Left ventricle myocardium inferior (tissue), 1 donor: ENCODE measurements around the gene ARAP1. TPM values are rescaled to one million over a fixed set of nuclear protein-coding genes. Genes with fewer than 3 reads are reported as not detected.
A peak's percentile ranks its signal among the peaks of the same experiment; 100 is the strongest.

Experiments used
- DNase-seq: peaks from one replicate; pipeline ENCODE4 v3.0.0-alpha.2; 2020
- H3K27ac ChIP-seq: fragments of 200-600 bp; replicated peaks from 2 replicates; pipeline ENCODE4 v1.8.0; 2021
- H3K27me3 ChIP-seq: fragments of 200-600 bp; 2 replicates; pipeline ENCODE4 v1.8.0; 2021; ENCODE audit warnings: low read depth
- H3K36me3 ChIP-seq: fragments of 200-600 bp; 2 replicates; pipeline ENCODE4 v1.8.0; 2021
- H3K4me1 ChIP-seq: fragments of 200-600 bp; 2 replicates; pipeline ENCODE4 v1.8.0; 2021
- H3K4me3 ChIP-seq: fragments of 200-600 bp; 2 replicates; pipeline ENCODE4 v1.8.0; 2021; ENCODE audit warnings: mild to moderate bottlenecking, moderate library complexity
- H3K9me3 ChIP-seq: fragments of 200-600 bp; replicated peaks from 2 replicates; pipeline ENCODE4 v1.8.0; 2021
- intact Hi-C: fragments of 100-400 bp; cut with micrococcal nuclease; formaldehyde crosslinking; loops from one replicate; pipeline ENCODE4 v1.11.0; 2022
- total RNA-seq: library from RNA; stranded (reverse); fragmentation: NEBNext Ultra II Directional; extraction: Animal tissue kit (Norgen Biotek cat#: 25700); gene quantifications from one replicate; pipeline ENCODE4 v1.2.1, GENCODE V29; 2021
- TF ChIP-seq, protein P1 (sequence below): fragments of 200-600 bp; IDR thresholded peaks from 2 replicates; pipeline ENCODE4 v1.8.0; 2021; ENCODE audit warnings: antibody characterized with exemption, mild to moderate bottlenecking, borderline replicate concordance
- donor health status: DM: no; HTN: yes; CAD: no; lungs with severe emphysema.

ARAP1 gene
- total RNA-seq, 1 donor from 2014 or later, result 51.9 TPM

DNA sequence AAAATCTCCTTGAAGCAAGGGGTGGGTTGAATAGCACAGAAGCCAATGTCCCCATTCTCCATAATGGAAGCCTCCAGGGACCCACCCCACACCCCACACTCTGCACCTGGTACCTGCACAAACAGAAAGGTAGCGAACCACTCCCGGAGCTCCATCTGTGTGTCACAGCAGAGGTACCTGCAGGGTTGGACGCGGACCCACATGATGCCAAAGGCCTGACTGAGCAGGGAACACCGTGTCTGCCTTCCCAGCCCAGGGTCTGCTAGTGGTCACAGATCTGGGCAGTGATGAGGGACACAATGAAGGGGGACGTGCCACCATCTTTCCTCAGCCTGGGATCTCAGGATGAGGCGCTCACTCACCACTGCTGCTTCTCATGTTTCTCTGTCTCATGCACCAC, 64.9 kb downstream of the ARAP1 start:
- peak overlapping the region; percentile 80 for H3K27ac ChIP-seq
- H3K4me3 ChIP-seq, result no peak overlapping the region
- no peak for DNase-seq
- intact Hi-C loops, result no loop called here
- H3K4me1 ChIP-seq, result peaks cover 82% of the 10 kb centered on the region
- H3K9me3 ChIP-seq, result no peaks in the 10 kb centered on the region
- no peaks in the 10 kb centered on the region for H3K27me3 ChIP-seq
- TF ChIP-seq, protein P1, sequence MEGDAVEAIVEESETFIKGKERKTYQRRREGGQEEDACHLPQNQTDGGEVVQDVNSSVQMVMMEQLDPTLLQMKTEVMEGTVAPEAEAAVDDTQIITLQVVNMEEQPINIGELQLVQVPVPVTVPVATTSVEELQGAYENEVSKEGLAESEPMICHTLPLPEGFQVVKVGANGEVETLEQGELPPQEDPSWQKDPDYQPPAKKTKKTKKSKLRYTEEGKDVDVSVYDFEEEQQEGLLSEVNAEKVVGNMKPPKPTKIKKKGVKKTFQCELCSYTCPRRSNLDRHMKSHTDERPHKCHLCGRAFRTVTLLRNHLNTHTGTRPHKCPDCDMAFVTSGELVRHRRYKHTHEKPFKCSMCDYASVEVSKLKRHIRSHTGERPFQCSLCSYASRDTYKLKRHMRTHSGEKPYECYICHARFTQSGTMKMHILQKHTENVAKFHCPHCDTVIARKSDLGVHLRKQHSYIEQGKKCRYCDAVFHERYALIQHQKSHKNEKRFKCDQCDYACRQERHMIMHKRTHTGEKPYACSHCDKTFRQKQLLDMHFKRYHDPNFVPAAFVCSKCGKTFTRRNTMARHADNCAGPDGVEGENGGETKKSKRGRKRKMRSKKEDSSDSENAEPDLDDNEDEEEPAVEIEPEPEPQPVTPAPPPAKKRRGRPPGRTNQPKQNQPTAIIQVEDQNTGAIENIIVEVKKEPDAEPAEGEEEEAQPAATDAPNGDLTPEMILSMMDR, result no peak
- peaks cover 74% of the 10 kb centered on the region for H3K36me3 ChIP-seq

DNA sequence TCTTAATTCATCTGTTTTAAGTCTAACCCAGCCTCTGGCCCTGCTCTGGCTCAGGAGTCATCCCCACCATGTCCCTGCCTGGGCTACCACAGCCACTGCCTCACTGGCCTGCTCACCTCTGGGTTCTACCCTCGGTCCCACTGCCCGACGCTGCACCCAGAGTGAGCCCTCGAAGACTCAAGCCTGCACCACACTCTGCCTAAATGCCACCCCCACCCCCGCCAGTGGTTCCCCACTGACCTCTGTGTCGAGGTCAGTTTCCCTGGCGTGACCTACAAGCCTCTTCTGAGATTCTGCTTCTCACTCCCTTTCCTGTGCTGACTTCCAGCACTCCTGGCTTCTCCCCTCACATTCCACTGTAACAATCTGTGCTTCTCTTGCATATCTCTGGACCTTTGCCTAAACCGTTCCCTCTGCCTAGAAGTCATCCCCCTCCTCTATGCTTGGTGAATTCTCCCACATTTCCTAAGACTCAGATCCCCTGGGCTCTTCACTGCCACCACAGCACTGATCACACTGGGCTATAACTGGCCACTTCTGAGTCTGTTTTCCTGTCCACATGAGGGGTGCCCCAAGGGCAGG, 65.5 kb downstream of the ARAP1 start:
- peak overlapping the region; percentile 6 for H3K4me3 ChIP-seq
- H3K9me3 ChIP-seq, result no peaks in the 10 kb centered on the region
- H3K27me3 ChIP-seq, result no peaks in the 10 kb centered on the region
- H3K27ac ChIP-seq, result peak overlapping the region; percentile 80
- intact Hi-C loops, result no loop called here
- no peak for DNase-seq
- peaks cover 77% of the 10 kb centered on the region for H3K4me1 ChIP-seq
- peaks cover 68% of the 10 kb centered on the region for H3K36me3 ChIP-seq
- TF ChIP-seq, protein P1, result no peak

DNA sequence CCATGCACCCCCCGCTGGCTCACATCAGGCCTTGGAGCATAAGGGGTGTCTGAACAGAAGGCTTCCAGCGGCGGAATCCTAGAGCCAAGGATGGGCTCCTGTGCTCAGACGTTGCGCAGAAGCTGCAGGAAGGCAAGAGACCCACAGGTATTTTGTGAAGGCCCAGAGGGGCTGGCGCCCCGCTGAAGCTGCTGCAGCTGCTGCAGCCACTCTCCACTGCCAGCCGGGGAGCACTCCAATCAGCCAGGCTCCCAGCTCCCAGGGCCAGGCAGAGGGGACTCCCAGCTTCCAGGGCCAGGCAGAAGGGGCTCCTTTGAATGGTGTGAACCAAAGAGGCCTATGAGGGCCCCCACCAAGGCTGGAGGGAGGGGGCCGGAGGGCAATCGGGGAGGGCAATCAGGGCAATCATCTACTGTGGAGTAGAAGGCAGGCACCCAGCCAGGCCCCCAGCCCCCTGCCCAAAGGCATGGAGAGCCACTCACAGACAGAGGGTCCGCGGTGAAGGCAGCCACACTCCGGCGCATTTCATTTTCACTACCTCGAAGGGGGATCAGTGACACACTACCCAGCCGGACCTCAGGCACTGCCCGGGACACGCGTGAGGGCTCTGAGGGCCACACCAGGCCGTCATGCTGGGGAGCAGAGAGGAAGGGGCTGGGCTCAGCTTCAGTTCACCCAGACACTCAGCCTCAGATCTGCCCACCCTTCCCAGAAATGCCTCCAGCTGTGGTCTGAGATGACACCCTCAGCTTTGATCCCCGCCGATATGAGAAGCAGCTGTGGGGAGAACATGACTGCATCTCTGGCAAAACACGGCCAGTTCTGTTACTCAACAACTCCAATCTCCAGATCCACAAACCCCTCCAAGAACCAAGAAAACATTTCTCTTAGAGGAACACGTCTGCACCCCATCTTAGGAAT, 66.4 kb downstream of the ARAP1 start:
- no peaks in the 10 kb centered on the region for H3K27me3 ChIP-seq
- H3K4me3 ChIP-seq, result no peak overlapping the region
- intact Hi-C loops, result no loop called here
- TF ChIP-seq, protein P1, result no peak
- peaks cover 58% of the 10 kb centered on the region for H3K36me3 ChIP-seq
- no peaks in the 10 kb centered on the region for H3K9me3 ChIP-seq
- H3K4me1 ChIP-seq, result peaks cover 77% of the 10 kb centered on the region
- DNase-seq, result peak; percentile 58
- H3K27ac ChIP-seq, result peak overlapping the region; percentile 80

DNA sequence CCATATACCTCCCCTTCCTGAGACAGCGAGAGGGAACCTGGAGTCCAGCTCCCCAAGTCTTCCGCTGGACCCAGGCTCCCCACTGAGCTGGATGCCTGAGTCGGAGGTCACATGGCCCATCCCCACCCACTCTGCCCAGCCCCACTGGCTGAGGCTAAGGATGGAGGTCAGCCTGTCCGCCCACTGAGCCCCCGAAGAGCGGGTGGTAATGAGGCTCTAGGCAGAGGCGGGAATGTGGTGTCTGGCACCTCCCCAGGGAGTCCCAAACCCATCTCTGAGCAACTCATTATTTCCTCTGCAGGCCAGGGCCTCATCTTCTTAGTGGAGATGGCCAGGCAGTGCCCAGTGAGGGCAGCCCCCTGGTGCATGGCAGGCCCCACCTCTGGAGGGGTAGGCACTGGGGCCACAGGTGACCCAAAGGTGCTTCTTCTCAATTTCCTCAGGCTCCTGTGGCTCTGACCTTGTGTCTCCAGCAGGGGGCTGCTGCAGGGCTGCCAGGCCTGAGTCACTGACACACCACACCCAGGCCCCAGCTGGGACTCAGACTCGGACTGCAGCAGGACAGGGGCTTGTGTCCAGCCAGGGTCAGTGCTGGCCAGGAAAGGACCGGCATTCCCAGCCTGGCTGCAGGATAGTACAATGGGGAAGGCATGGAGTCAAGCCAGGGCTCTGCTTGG, 67.8 kb downstream of the ARAP1 start:
- Histone ChIP-seq H3K27ac (peak overlapping the region; percentile 80), H3K27me3 (no peaks in the 10 kb centered on the region), H3K9me3 (no peaks in the 10 kb centered on the region), H3K4me3 (no peak overlapping the region), H3K36me3 (peaks cover 44% of the 10 kb centered on the region), H3K4me1 (peaks cover 70% of the 10 kb centered on the region)
- DNase-seq, result peak; percentile 78
- intact Hi-C loops, result no loop called here
- TF ChIP-seq, protein P1, result peak; percentile 69

DNA sequence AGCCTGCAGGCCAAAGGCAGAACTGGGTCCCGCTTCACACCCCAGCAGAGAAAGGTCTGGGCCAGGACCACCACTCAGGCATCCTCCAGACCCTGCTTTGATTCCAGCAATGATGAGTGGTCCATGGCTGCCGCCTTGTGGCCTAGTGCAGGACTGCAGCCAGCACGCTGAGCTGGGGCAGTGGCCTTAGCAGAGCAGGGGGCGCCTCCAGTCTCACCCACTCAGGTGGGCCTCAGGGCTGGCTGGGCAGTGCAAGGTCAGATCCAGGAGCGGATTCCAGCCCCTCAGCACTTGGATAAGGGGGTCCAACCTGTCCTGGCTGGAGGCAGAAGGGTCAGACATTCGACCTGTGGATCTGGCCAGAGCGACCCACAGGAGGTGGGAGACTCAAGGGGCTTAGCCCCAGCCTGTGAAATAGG, 68.4 kb downstream of the ARAP1 start:
- DNase-seq, result peak; percentile 62
- H3K4me1 ChIP-seq, result peaks cover 64% of the 10 kb centered on the region
- no peak overlapping the region for H3K4me3 ChIP-seq
- H3K9me3 ChIP-seq, result no peaks in the 10 kb centered on the region
- peak overlapping the region; percentile 80 for H3K27ac ChIP-seq
- H3K36me3 ChIP-seq, result peaks cover 38% of the 10 kb centered on the region
- no peaks in the 10 kb centered on the region for H3K27me3 ChIP-seq
- intact Hi-C loops, result no loop called here
- TF ChIP-seq, protein P1, result peak; percentile 94
